GM19372 (cell line): ENCODE results near the gene CD36.

Experiments
- ATAC-seq: cut with Tn5 transposase; IDR thresholded peaks from one replicate; pipeline ENCODE4 v1.9.1; 2021; ENCODE audit warnings: mild to moderate bottlenecking, low read depth, moderate library complexity; ENCODE audit not compliant: unreplicated experiment

Gene CD36

GRCh38 chr7:80623503-80624252, 14.8 kb upstream of the CD36 start:
- ATAC-seq, result no peak

GRCh38 chr7:80624763-80625162, 13.7 kb upstream of the CD36 start:
- ATAC-seq, result no peak

- no peak for ATAC-seq
Observed at GRCh38 chr7:80629023-80629422, 9.4 kb upstream of the CD36 start.

- no peak for ATAC-seq
Observed at GRCh38 chr7:80630608-80631405, 7.6 kb upstream of the CD36 start.

GRCh38 chr7:80631421-80631820, 7.0 kb upstream of the CD36 start:
- ATAC-seq, result no peak

- ATAC-seq, result no peak
Observed at GRCh38 chr7:80632139-80632538, 6.3 kb upstream of the CD36 start.

- ATAC-seq, result no peak
Observed at GRCh38 chr7:80632819-80633218, 5.6 kb upstream of the CD36 start.

- no peak for ATAC-seq
Observed at GRCh38 chr7:80634505-80634904, 3.9 kb upstream of the CD36 start.

GRCh38 chr7:80635533-80635932, 2.9 kb upstream of the CD36 start:
- no peak for ATAC-seq

GRCh38 chr7:80635998-80636397, 2.4 kb upstream of the CD36 start:
- no peak for ATAC-seq

GRCh38 chr7:80636709-80637108, 1.7 kb upstream of the CD36 start:
- ATAC-seq, result no peak

- no peak for ATAC-seq
Observed at GRCh38 chr7:80637454-80637853, 988 bp upstream of the CD36 start.

GRCh38 chr7:80639011-80639410, 569 bp downstream of the CD36 start:
- no peak for ATAC-seq

- ATAC-seq, result no peak
Observed at GRCh38 chr7:80640846-80641245, 2.4 kb downstream of the CD36 start.

- no peak for ATAC-seq
Observed at GRCh38 chr7:80641548-80641947, 3.1 kb downstream of the CD36 start.

- ATAC-seq, result no peak
Observed at GRCh38 chr7:80642871-80643270, 4.4 kb downstream of the CD36 start.

- no peak for ATAC-seq
Observed at GRCh38 chr7:80643336-80643915, 5.0 kb downstream of the CD36 start.

GRCh38 chr7:80644054-80644453, 5.6 kb downstream of the CD36 start:
- ATAC-seq, result no peak

GRCh38 chr7:80646083-80646865, 7.8 kb downstream of the CD36 start:
- no peak for ATAC-seq

- no peak for ATAC-seq
Observed at GRCh38 chr7:80647436-80647835, 9.0 kb downstream of the CD36 start.
